Aorta (tissue), 5 donors: ENCODE results near the gene C10orf67. TPM values are rescaled to one million over a fixed set of nuclear protein-coding genes. Genes with fewer than 3 reads are reported as not detected.
"Not testable (repeated sequence)": the region's sequence is repeated elsewhere in the genome, so short reads cannot be mapped to it uniquely, and the experiment has no call there.

ENCODE experiments used
- ATAC-seq: fragments of 200-7000 bp; cut with Tn5 transposase; one replicate; pipeline ENCODE4 v1.9.1; 2022; ENCODE audit warnings: moderate library complexity; ENCODE audit not compliant: low FRiP score
- DNase-seq, 2 donors: peaks; one replicate each; pipeline ENCODE4 v3.0.0-alpha.2; 2020
- H3K27ac ChIP-seq, 2 donors: one replicate each; pipeline ENCODE4 v1.5.1; 2013; ENCODE audit warnings: low read length in 2 of 2, mild to moderate bottlenecking in 2 of 2, moderate library complexity in 2 of 2, control low read depth in 1 of 2, inconsistent platforms in 1 of 2, low read depth in 1 of 2
- H3K27me3 ChIP-seq, 2 donors: one replicate each; pipeline ENCODE4 v1.6.1; 2013; ENCODE audit warnings: control low read depth in 1 of 2, low read length in 1 of 2, mild to moderate bottlenecking in 1 of 2, moderate library complexity in 1 of 2; ENCODE audit not compliant: insufficient read depth in 2 of 2, control insufficient read depth in 1 of 2
- H3K36me3 ChIP-seq, 2 donors: one replicate each; pipeline ENCODE4 v1.6.1; 2013; ENCODE audit warnings: control low read depth in 1 of 2, low read length in 1 of 2, mild to moderate bottlenecking in 1 of 2; ENCODE audit not compliant: insufficient read depth in 2 of 2, control insufficient read depth in 1 of 2
- H3K4me1 ChIP-seq, 2 donors: one replicate each; pipeline ENCODE4 v1.6.1; 2013; ENCODE audit warnings: low read length in 2 of 2, control low read depth in 1 of 2, mild to moderate bottlenecking in 1 of 2, moderate library complexity in 1 of 2; ENCODE audit not compliant: insufficient read depth in 2 of 2, control insufficient read depth in 1 of 2
- H3K4me3 ChIP-seq, 2 donors: one replicate each; pipeline ENCODE4 v1.5.1; 2013; ENCODE audit warnings: low read length in 2 of 2, control low read depth in 1 of 2, mild to moderate bottlenecking in 1 of 2
- H3K9me3 ChIP-seq: one replicate; pipeline ENCODE4 v1.6.1; 2013; ENCODE audit warnings: mild to moderate bottlenecking, low read length; ENCODE audit not compliant: control insufficient read depth
- WGBS, 2 donors: extraction: QIAGEN DNeasy Blood & Tissue Kit; methylation state at CpG; one replicate each; pipeline ENCODE4 v1.1.7; 2013; 5-methylcytosine and 5-hydroxymethylcytosine counted together
- intact Hi-C, 2 donors: fragments of 100-400 bp; cut with DNase I; formaldehyde crosslinking; loops; one replicate each; pipeline versions ENCODE4 v1.14.2 to v1.15.0; 2022
- polyA plus RNA-seq, 2 donors: library from polyadenylated mRNA; stranded (reverse); fragments of 200-250 nt; gene quantifications; one replicate each; pipeline ENCODE4 v1.2.3, GENCODE V29; 2013
- total RNA-seq, 2 donors: library from RNA; stranded (reverse); fragmentation: NEBNext Ultra II Directional; extraction: Animal tissue kit (Norgen Biotek cat#: 25700); gene quantifications; one replicate each; pipeline ENCODE4 v1.2.1, GENCODE V29; 2021
- donor health status: healthy with polysubstance abuse.
- donor health status: Bipolar disorder and iron deficiency.
- donor health status: DM: no; HTN: no; CAD: no.
- donor health status: DM: no; HTN: no; CAD: no.
- donor health status: DM: yes; HTN: yes; CAD: no.

C10orf67 gene
- total and polyA plus RNA-seq, 4 donors: not detected

DNA sequence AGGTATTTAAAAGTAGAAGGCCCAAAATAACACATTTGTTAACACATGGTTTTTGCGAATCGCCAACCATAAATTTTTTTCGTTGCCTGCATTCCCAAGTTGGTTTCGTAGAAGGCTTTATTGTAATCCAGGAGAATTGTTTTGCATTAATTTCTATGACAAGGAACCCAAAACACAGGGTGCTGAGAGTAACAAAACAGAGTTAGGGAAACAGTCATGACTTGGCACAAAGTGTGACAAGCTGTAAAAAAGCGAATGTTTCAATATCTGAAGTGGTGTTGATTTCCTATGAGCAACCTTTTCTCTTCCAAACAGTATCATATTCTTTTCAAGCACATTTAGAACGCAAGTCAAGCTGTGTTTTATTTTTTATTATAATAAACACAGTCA lies 63.6 kb downstream of the C10orf67 start:
- Histone ChIP-seq H3K4me3 (peak overlapping the region in 1 of 2 donors; percentile 18), H3K27ac (no peak overlapping the region), H3K4me1 (no peaks in the 10 kb centered on the region), H3K27me3 (no peaks in the 10 kb centered on the region), H3K36me3 (no peaks in the 10 kb centered on the region), H3K9me3 (no peaks in the 10 kb centered on the region)
- DNase-seq: no peak
- 13 to 18% methylated on average over 6 of the region's 6 CpGs for WGBS, 2 donors
- ATAC-seq: no peak
- intact Hi-C loops: no loop called here

DNA sequence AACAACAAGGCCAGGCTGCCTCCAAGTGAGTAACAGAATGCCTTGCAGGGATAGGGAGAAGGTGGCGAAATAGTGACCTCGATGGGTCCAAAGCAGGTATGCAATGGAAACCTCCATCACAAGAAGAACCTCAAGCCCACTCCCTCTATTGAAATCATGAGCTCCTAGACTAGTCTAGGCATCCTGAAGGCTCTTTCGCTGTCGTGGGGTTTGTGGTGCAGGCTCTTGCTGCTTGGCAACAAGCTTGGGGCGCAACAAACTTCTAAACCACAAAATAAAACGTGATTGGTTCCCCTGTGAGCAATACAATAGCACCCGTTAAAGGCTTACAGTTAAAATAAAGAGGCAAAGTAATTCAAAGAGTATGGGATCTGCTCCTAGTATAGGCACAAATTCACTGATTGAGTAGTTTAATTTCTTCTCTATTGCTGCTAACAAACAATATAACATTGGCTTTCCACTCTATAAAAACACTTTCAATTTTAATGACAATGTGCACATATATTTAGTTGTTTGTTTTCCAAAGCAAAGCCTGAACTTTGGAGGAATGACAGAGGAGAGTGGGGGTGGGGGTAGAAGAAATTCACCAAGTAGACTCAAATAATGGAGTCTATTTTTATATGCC lies 64.1 kb downstream of the C10orf67 start:
- no peak for ATAC-seq
- 22 to 26% methylated on average over 7 of the region's 7 CpGs for WGBS, 2 donors
- intact Hi-C loops: no loop called here

DNA sequence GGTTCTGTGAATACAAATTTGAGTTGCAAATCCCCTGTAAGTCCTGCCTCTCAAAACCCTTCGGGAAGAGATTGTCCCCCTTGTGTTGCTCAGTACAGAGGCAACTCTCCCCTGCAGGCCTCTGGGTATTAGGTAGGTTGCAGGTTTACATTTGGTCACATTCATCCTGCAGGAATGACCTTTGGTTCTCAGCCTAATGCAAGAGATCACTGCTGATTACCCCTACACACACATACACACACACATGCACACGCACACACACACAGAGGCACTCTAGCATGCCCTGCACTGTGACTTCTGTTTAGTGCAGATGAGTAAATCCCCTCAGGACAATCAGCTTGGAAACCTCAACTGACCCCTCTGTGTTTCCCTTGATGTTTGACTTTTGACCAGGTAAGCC lies 69.2 kb downstream of the C10orf67 start:
- H3K4me1 ChIP-seq: no peaks in the 10 kb centered on the region
- intact Hi-C loops: no loop called here
- no peak overlapping the region for H3K4me3 ChIP-seq
- peaks cover 11% of the 10 kb centered on the region for H3K9me3 ChIP-seq
- ATAC-seq: no peak
- H3K27me3 ChIP-seq: no peaks in the 10 kb centered on the region
- H3K27ac ChIP-seq: no peak overlapping the region
- DNase-seq: no peak
- no peaks in the 10 kb centered on the region for H3K36me3 ChIP-seq
- WGBS, 2 donors: 62 to 77% methylated on average over 2 of the region's 2 CpGs

More for the DNA sequence above, 64.1 kb downstream of the C10orf67 start:
- Histone ChIP-seq H3K27ac (no peak overlapping the region), H3K27me3 (no peaks in the 10 kb centered on the region), H3K36me3 (no peaks in the 10 kb centered on the region), H3K4me3 (no peak overlapping the region), H3K9me3 (no peaks in the 10 kb centered on the region), H3K4me1 (no peaks in the 10 kb centered on the region)
- DNase-seq: no peak

DNA sequence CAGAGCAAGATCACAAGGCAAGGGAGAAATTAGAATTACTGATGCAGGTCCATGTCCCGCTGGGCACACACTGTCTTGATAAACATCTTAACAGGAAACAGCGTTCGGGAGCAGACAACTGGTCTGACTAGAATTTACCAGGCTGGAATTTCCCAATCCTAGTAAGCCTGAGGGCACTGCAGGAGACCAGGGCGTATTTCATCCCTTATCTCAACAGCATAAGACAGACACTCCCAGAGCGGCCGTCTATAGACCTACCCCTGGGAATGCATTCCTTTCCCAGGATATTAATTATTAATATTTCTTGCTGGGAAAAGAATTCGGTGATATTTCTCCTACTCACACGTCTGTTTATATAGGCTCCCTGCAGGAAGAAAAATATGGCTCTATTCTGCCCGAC lies 70.4 kb downstream of the C10orf67 start:
- 34 to 42% methylated on average over 9 of the region's 9 CpGs for WGBS, 2 donors
- H3K4me1 ChIP-seq, DNase-seq, H3K27me3 ChIP-seq, ATAC-seq, H3K36me3 ChIP-seq, H3K4me3 ChIP-seq, intact Hi-C loops, H3K27ac ChIP-seq: not testable (repeated sequence)
- peaks cover 12% of the 10 kb centered on the region for H3K9me3 ChIP-seq

- Histone ChIP-seq H3K27ac (no peak overlapping the region), H3K4me1 (no peaks in the 10 kb centered on the region), H3K36me3 (no peaks in the 10 kb centered on the region), H3K27me3 (no peaks in the 10 kb centered on the region), H3K4me3 (no peak overlapping the region), H3K9me3 (peaks cover 12% of the 10 kb centered on the region)
- DNase-seq: no peak
- WGBS, 2 donors: 68 to 76% methylated on average over 3 of the region's 3 CpGs
- intact Hi-C loops: no loop called here
- no peak for ATAC-seq
Observed at GRCh38 chr10:23270531-23270930, 74.1 kb downstream of the C10orf67 start.

DNA sequence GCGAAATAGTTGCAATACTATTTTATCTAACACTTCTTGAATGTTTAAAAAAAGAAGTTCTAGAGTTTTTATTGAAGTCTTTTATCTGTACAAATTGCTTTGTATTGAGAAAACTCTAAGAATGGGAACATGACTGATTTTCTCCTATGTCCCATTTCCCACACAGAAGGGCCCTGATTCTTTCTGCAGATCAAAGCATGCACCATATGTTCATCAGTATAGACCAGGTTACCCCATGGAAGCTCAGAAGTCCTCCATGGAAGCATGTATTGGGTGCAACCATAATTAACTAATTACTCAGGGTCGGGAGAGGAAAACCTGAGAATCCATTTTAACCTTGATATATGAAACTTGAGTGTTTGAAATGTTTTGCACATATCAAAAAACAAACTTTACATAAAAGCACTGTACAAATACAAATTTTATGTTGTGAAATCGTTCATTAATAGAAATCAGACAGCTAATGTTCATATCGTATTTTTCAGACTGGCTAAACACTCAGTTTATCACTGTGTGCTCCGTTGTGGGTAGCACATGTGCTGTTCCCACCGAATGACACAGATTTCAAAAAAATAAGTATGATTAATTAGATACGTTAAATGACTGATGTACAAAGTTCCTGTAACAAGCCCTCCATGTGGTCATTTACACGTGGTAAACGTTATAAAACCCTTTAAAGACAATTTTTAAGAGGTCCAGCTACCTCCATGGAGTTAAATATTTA lies 81.0 kb downstream of the C10orf67 start:
- H3K4me1 ChIP-seq: no peaks in the 10 kb centered on the region
- no peak for ATAC-seq
- no peak for DNase-seq
- intact Hi-C loops: no loop called here
- no peaks in the 10 kb centered on the region for H3K9me3 ChIP-seq
- no peak overlapping the region for H3K4me3 ChIP-seq
- 58 to 60% methylated on average over 9 of the region's 9 CpGs for WGBS, 2 donors
- no peaks in the 10 kb centered on the region for H3K36me3 ChIP-seq
- no peaks in the 10 kb centered on the region for H3K27me3 ChIP-seq
- no peak overlapping the region for H3K27ac ChIP-seq

- no peak overlapping the region for H3K4me3 ChIP-seq
- H3K4me1 ChIP-seq: no peaks in the 10 kb centered on the region
- no peak for ATAC-seq
- H3K27ac ChIP-seq: no peak overlapping the region
- intact Hi-C loops: no loop called here
- no peak for DNase-seq
- no peaks in the 10 kb centered on the region for H3K27me3 ChIP-seq
- no peaks in the 10 kb centered on the region for H3K9me3 ChIP-seq
- WGBS, 2 donors: 89 to 92% methylated on average over 2 of the region's 2 CpGs
- H3K36me3 ChIP-seq: no peaks in the 10 kb centered on the region
Observed at GRCh38 chr10:23262928-23263327, 81.7 kb downstream of the C10orf67 start.

- H3K4me3 ChIP-seq: no peak overlapping the region
- no peaks in the 10 kb centered on the region for H3K36me3 ChIP-seq
- intact Hi-C loops: no loop called here
- DNase-seq: no peak
- ATAC-seq: no peak
- no peaks in the 10 kb centered on the region for H3K4me1 ChIP-seq
- WGBS, 2 donors: 54 to 56% methylated on average over 2 of the region's 2 CpGs
- no peaks in the 10 kb centered on the region for H3K9me3 ChIP-seq
- H3K27ac ChIP-seq: no peak overlapping the region
- no peaks in the 10 kb centered on the region for H3K27me3 ChIP-seq
Observed at GRCh38 chr10:23258516-23258915, 86.1 kb downstream of the C10orf67 start.

- ATAC-seq (no peak), DNase-seq (no peak)
- no peaks in the 10 kb centered on the region for H3K4me1 ChIP-seq
- intact Hi-C loops: no loop called here
- H3K4me3 ChIP-seq: no peak overlapping the region
- no peaks in the 10 kb centered on the region for H3K27me3 ChIP-seq
- H3K9me3 ChIP-seq: no peaks in the 10 kb centered on the region
- no peaks in the 10 kb centered on the region for H3K36me3 ChIP-seq
- H3K27ac ChIP-seq: no peak overlapping the region
- WGBS, 2 donors: 28% methylated on average over 2 of the region's 2 CpGs
Observed at GRCh38 chr10:23253780-23254179, 90.8 kb downstream of the C10orf67 start.
